SH-SY5Y (cell line): Measurements from ENCODE around the gene MPPED1.

ENCODE experiments used
- GATA2 ChIP-seq: IDR thresholded peaks from 2 replicates; pipeline ENCODE4 v1.6.1; 2011; ENCODE audit warnings: mild to moderate bottlenecking, low read depth, low read length
- GATA3 ChIP-seq: IDR thresholded peaks from 2 replicates; pipeline ENCODE4 v1.6.1; 2011; ENCODE audit warnings: low read depth, mild to moderate bottlenecking, low read length, moderate library complexity

The MPPED1 gene

DNA sequence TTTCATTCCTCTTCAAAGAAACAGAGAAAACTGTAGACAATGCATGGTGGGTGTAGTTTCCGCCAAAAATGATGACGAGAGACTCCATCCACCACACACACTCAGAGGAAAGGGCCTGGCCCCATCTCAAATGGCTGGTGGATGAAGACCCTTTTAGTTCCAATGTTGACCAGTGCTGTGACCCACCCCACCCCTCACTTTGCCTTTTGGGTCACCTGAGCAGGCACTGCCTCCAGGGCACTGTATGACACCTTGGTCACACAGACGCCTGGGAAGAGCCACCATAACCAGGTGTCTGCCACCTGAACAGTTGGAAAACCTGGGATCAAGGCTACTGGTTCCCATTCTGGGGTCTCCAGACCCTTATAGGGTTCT lies 121.3 kb downstream of the MPPED1 start:
- TF ChIP-seq GATA3 = no peak
- no peak for TF ChIP-seq GATA2

- TF ChIP-seq GATA3 (no peak), GATA2 (no peak)
Measured at GRCh38 chr22:43533656-43534428, 122.0 kb downstream of the MPPED1 start.

DNA sequence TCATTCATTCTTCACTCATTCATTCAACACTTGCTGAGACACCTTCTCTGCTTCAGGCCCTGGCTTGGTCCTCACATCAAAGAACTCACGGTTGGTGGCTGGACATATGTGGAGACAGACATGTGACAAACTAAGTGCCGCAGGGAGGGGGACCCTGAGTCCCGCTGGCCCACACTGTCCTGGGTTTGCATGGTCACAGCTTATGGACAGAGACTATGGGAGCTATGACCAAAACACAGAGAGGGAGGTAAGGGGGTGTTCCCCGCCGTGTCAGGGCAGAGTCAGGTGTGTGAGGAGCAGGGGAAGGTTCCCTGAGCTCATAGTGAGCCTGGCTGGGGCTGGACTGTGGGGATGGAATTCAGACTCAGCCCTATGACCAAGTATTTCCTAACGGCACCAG lies 123.1 kb downstream of the MPPED1 start:
- TF ChIP-seq GATA2 (no peak), GATA3 (no peak)

- TF ChIP-seq GATA3 (no peak), GATA2 (no peak)
Measured at GRCh38 chr22:43535336-43535735, 123.5 kb downstream of the MPPED1 start.

- TF ChIP-seq GATA3 = no peak
- no peak for TF ChIP-seq GATA2
Measured at GRCh38 chr22:43535741-43536140, 123.9 kb downstream of the MPPED1 start.

GRCh38 chr22:43537019-43537585 lies 125.3 kb downstream of the MPPED1 start:
- TF ChIP-seq GATA2 (no peak), GATA3 (no peak)

- TF ChIP-seq GATA2 = no peak
Measured at GRCh38 chr22:43539572-43540528, 128.0 kb downstream of the MPPED1 start.

- TF ChIP-seq GATA2 = no peak
- TF ChIP-seq GATA3 = no peak
Measured at GRCh38 chr22:43540529-43540923, 128.7 kb downstream of the MPPED1 start.

DNA sequence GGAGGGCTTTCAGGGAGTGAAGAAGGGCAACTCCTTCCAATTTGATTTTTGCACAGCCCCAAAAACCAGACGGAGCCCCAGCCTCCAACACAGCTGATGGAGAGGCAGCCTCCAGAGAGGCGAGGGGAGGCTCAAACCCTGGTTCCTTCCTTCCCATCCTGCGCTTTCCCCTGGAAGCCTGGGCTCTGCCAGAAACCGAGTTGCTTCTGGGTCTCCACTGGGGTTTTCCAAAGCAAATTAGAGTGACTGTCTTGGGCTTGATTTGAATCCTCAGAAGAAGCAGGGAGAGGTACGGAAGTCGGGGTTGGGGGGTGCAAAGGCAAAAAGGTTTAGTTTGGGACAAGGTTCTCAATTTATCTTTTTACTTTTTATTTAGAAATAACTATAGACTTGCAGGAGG lies 129.2 kb downstream of the MPPED1 start:
- TF ChIP-seq GATA3 (no peak), GATA2 (no peak)

DNA sequence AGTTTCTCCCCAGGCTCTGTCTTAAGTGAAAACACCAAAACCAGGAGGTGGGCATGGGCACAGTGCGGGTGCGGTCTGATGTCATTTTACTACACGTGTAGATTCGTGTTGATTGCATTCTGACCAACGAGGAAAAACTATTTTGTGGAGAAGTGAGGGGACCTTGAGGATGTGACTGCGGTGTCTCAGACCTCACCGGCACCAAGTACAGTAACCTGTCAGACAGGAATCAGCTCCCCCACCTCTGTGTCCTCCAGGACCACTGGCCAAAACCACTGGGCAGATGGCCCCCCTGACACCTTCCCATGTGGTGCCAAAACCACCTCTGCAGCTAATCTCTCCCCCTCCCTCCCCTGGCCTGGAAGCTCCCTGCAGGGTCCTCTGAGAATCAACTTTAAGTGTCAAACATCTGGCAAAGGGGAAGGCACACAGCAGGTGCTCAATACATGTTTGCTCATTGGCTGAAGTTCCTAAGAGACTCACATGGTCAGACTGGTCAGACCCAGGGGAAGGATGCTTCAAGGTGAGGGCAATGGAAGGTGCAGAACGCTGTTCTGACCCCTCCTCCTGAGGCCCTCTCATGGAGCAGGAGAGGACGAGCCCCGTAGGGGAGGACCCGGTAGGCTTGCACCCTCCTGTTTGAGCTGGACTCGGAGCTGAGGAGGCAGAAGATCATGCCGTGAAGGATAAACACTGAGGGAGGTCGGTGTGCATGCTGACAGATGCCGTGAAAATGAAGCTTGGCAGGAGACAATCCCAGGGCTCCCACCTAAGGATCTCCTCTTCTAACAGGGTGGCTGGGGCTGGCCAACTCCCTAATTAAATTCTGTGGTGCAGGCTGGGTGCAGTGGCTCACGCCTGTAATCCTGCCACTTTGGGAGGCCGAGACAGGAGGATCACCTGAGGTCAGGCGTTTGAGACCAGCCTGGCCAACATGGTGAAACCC lies 129.9 kb downstream of the MPPED1 start:
- TF ChIP-seq GATA3 (no peak), GATA2 (no peak)

- TF ChIP-seq GATA2 (no peak), GATA3 (no peak)
Measured at GRCh38 chr22:43542681-43543521, 131.1 kb downstream of the MPPED1 start.

DNA sequence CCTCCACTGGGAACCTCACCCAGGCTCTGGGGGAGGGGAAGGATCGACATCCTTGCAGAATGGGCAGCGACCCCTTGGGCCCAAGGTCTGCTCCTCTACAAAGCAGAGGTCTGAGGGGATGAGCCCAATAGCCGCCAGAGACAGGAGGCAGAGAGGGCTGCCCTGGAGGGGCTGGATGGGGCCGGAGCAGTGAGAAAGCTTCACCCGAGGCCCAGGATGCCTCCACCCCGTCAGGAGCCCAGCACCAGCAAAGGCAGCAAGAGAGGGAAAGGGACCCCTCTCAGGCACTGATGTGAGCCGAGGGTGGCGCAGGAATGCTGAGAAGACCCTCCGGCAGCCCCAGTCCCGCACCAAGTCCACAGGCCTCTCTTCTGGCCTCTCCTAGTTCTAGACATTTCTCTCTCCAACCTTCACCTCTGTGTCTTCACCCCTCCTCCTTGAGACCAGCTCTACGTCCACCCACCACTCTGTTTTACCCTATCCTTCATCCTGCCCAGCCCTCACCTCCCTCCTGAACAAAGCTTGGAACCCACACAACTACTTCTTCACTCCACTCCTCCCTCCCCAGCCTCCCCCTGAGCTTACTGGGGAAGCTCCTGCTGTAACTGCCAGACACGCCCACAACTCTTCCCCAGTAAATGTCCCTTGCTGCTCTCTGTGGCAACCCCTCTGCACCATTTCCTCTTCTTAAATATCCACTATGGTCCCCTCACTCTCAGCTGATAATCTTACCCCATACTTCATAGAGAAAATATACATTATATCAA lies 131.9 kb downstream of the MPPED1 start:
- TF ChIP-seq GATA3 (no peak), GATA2 (no peak)
